ENCODE results near the gene CRYGA.

Gene CRYGA, protein sequence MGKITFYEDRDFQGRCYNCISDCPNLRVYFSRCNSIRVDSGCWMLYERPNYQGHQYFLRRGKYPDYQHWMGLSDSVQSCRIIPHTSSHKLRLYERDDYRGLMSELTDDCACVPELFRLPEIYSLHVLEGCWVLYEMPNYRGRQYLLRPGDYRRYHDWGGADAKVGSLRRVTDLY

GRCh38 chr2:208163489-208163888 is at the start of gene CRYGA:
Gene CRYGA (minus strand): TSS chr2:208163589. CDS start chr2:208163556, 33 bp downstream.
- DNase-seq (ENCODE audit: low read depth, low spot score): no peak

DNA sequence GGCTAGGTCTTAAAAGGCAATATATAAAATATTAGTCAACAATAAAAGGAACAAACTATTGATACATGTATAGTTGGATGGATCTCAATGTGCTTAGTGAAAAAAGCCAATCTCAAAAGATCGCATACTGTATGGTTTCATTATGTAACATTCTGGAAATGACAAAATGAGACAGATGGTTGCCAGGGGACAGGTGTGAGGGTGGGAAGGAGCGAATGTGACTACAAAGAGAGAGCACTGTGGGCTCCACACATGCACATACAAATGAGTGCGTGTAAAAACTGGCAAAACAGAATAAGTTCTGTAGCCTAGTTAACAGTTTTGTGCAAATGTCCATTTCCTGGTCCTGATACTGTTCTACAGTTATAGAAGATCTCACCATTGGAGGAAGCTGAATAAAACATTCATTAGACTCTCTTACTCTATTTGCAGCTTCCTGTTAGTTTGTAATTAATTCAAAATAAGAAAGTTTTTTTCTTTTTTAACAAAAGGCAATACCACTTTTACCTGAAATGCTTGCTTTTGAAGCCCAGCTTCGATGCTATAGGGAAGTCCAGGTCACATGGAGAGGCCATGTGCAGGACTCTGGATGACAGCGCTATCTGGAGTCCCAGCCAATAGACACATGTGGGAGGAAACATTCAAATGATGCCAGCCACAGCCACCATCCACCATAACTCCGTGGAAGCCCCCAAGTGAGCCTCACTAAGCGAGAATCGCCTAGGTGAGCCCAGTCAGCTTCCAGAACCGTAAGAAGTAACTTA is 47.5 kb upstream of the CRYGA start:
- no peak for DNase-seq (ENCODE audit: low read depth, low spot score)

GRCh38 chr2:208208335-208209085 is 45.1 kb upstream of the CRYGA start:
- DNase-seq (ENCODE audit: low read depth, low spot score): no peak

DNA sequence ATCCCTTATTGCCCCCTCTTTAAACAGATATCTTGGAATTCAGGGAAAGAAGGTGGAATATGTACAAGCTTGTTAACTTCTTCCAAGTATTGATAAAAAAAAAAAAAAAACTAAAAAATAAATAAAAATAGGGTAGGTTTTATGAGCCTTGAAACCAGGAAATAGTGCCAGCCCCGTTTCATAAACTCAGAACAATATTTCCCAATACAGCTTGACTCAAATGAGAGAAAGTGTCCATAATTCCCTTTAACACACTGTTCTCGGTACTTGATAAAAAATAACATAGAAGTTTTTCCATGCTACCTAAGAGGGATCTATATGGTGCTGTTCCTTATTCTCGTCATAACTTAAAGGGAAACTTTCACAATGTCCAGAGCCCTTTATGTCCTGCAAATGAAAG is 44.4 kb upstream of the CRYGA start:
- no peak for DNase-seq (ENCODE audit: low read depth, low spot score)

GRCh38 chr2:208204166-208204565 is 40.8 kb upstream of the CRYGA start:
- no peak for DNase-seq (ENCODE audit: low read depth, low spot score)

- DNase-seq (ENCODE audit: low read depth, low spot score): no peak
Observed at GRCh38 chr2:208195531-208195930, 32.1 kb upstream of the CRYGA start.

- DNase-seq (ENCODE audit: low read depth, low spot score): no peak
Observed at GRCh38 chr2:208192611-208193236, 29.3 kb upstream of the CRYGA start.

- no peak for DNase-seq (ENCODE audit: low read depth, low spot score)
Observed at GRCh38 chr2:208189810-208190503, 26.6 kb upstream of the CRYGA start, which contains the start of gene C2orf80. Gene C2orf80 (minus strand): TSS chr2:208190030. CDS start chr2:208186986, 3,044 bp downstream.

GRCh38 chr2:208189069-208189809 is 25.9 kb upstream of the CRYGA start:
- DNase-seq (ENCODE audit: low read depth, low spot score): no peak

GRCh38 chr2:208186893-208187292 is 23.5 kb upstream of the CRYGA start:
- no peak for DNase-seq (ENCODE audit: low read depth, low spot score)

DNA sequence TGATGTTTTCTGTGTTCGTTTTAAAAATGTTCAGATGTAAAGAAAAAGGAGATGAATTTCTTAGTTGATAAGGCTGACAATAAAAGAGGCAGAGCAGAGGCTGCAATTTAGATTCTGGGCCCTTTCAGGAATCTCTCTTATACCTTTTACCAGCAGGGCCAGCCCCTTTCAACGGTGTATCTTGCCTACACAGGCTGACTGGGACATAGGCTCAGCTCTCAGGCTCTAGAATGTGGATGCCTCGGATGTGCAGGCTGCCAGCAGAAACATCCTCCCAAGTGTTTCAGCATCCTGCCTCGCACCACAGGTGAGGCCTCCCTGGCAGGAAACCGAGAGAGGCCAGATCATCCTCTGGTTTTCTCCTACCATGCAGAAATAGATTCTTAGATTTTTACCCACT is 23.1 kb upstream of the CRYGA start:
- DNase-seq (ENCODE audit: low read depth, low spot score): no peak

DNA sequence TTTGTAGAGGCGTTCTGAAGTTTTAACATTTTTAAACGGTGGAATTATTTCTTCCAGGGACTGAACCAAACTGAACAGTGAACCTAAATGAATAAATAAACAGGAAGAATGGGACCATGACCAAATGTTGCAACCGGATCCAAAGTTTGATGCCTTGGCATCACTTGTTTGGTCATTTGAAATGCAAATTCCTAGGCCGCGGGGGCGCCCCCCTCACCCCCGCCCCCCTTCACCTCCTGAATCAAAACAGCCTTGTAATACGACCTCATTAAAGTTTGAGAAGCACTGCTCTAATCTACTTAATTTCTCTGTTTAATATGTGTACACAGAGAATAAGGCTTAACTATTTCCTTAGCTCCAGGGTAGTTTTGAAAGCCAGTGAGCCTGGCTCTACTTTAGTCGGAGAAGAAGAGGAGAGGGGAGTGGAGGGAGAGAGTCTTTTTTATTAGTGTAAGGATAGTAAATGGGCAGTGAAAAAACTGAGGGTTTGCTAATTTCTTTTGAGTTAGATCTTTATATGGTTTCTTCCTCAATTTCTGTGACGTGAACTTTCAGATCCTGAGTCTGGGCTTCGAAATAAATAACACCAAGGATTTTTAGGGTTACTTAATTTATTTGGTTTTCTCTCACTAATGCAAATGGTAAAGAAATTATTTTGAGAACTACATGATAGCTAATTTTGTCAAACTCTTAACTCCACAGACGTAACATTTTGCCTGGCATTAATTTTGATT is 20.8 kb upstream of the CRYGA start:
- DNase-seq (ENCODE audit: low read depth, low spot score): no peak

- no peak for DNase-seq (ENCODE audit: low read depth, low spot score)
Observed at GRCh38 chr2:208183526-208183925, 20.1 kb upstream of the CRYGA start.

GRCh38 chr2:208182835-208183234 is 19.4 kb upstream of the CRYGA start:
- no peak for DNase-seq (ENCODE audit: low read depth, low spot score)

- DNase-seq (ENCODE audit: low read depth, low spot score): no peak
Observed at GRCh38 chr2:208179028-208179609, 15.7 kb upstream of the CRYGA start.

- no peak for DNase-seq (ENCODE audit: low read depth, low spot score)
Observed at GRCh38 chr2:208175840-208176153, 12.4 kb upstream of the CRYGA start.

DNA sequence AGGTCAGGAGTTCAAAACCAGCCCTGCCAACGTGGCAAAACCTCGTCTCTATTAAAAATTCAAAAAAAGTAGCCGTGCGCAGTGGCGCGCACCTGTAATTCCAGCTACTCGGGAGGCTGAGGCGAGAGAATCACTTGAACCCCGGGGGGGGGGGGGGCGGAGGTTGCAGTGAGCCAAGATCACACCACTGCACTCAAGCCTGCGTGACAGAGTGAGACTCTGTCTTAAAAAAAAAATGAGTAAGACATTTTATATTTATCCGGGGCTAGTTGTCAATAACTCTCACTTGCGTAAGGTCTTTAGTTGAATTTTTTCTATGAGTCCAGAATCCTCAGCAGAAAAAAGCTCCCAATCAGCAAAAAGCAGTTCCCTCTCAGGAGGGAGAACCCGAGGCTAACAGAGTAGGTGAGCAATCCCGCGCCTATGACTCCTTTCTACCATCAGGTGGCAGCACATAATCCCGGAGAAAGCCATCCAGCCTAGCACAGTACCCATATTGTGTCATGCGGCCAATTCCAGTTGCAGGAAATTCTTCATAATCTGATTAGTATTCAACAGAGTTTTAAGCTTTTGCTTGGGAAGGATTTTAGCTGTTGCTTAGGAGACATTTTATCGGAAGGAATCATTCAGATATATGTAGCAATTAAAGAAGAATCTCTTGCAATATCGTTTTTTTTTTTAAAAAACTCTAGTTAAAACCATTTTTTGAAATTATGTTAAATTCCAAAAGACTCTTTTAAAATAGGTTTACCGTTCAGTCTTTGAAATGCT is 11.9 kb upstream of the CRYGA start:
- DNase-seq (ENCODE audit: low read depth, low spot score): no peak

- DNase-seq (ENCODE audit: low read depth, low spot score): no peak
Observed at GRCh38 chr2:208174144-208174543, 10.8 kb upstream of the CRYGA start.

GRCh38 chr2:208172125-208172524 is 8.7 kb upstream of the CRYGA start:
- no peak for DNase-seq (ENCODE audit: low read depth, low spot score)
